GM18870 (cell line): ENCODE data around the gene ZNF799.
"Not testable (repeated sequence)": the region's sequence is repeated elsewhere in the genome, so short reads cannot be mapped to it uniquely, and the experiment has no call there.

ENCODE experiments used
- ATAC-seq: cut with Tn5 transposase; IDR thresholded peaks from one replicate; pipeline ENCODE4 v1.9.1; 2021; ENCODE audit warnings: moderate library complexity; ENCODE audit not compliant: unreplicated experiment

The ZNF799 gene

DNA sequence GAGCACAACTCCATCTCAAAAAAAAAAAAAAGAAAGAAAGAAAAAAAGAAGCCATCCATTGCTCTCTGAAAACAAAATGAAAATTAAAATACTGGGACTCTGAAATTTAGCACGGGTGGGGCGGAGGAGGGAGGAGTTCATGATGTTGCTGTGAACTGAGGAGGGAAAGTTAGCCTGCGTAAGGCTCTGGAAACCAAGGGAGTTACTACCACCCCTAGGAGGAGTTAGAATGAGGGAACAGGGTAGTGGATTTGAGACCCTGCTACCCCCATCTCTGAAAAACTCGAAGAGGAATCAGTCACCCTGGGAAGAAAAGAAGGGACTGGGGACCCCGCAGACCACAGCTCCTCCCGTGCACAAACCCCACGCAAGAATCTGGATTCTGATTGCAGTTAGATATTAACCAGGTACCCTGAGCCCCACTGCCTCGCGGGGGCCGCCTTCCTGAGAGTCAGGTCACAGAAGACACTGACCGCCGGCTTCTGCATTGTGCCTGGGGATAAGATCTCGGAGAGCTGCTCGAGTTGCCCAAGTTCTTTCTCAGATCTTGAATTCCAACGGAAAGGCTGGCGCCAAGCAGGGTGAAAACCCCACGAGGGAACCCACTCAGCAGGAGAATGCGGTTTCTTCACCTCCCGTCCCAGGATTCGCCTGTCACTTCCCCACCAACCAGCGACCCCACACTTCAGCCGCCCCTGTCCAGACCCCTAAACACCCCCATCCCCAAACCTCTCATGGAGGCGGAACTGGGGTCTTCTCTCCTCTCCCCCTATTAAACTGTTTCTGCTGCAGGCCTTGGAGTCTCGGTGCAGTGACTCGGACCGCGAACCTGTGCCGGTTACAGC lies 36.5 kb downstream of the ZNF799 start:
- ATAC-seq: no peak

DNA sequence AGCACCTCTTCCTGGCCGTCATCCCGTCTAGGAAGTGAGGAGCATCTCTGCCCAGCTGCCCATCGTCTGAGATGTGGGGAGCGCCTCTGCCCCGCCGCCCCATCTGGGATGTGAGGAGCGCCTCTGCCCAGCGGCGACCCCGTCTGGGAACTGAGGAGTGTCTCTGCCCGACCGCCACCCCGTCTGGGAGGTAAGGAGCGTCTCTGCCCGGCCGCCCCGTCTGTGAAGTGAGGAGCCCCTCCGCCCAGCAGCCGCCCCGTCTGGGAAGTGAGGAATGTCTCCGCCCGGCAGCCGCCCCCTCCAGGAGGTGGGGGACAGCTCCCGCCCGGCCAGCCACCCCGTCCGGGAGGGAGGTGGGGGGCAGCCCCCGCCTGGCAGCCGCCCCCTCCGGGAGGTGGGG lies 38.8 kb downstream of the ZNF799 start:
- not testable (repeated sequence) for ATAC-seq

DNA sequence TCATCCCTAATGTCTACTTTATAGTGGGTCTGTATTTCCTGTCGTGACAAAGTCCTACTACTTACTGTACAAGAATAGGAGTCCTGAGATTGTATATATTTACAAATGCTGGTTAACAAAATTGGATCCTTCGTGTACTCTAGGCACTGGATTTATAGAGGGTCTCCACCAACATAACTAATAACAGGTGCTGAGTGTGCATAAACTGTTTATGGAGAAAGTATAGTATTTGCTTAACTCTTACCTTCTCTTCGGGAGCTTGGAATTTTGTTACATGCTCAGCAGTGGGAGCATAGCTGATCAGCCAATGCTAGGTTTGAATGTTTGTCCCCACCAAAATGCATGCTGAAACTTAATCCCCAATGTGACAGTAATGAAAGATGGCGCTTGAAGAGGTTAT lies 47.7 kb downstream of the ZNF799 start:
- no peak for ATAC-seq

DNA sequence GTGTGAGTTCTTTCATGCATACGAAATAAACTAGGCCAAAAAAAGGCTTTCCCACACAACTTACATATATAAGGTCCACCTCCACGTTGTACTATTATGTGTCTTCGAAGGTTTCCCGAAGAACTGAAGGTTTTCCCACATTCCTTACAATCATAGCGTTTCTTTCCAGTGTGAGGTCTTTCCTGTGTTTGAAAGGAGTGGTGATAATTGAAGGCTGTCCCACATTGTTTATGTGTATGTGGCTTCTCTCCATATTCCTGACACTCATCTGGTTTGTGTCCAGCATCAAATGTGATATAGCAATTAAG lies 50.2 kb downstream of the ZNF799 start:
- ATAC-seq: no peak

DNA sequence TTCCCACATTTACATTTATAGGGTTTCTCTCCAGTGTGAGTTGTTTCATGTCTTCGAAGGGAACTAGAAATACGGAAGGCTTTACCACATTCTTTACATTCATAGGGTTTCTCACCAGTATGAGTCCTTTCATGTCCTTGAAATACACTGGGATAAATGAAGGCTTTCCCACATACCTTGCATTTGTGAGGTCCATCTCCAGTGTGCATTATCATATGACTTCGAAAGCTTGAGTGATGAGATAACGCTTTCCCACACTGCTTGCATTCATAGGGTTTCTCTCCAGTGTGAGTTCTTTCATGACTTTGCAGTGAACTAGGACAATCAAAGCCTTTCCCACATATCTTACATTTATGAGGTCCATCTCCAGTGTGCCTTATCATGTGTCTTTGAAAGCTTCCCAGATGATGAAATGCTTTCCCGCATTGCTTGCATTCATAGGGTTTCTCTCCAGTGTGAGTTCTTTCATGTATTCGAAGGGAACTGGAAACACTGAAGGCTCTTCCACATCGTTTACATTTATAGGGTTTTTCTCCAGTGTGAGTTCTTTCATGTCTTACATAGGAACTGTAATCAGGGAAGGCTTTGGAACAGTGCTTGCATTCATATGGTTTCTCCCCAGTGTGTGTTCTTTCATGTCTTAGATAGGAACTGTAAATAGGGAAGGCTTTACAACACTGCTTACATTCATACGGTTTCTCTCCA lies 50.7 kb downstream of the ZNF799 start:
- ATAC-seq: no peak

DNA sequence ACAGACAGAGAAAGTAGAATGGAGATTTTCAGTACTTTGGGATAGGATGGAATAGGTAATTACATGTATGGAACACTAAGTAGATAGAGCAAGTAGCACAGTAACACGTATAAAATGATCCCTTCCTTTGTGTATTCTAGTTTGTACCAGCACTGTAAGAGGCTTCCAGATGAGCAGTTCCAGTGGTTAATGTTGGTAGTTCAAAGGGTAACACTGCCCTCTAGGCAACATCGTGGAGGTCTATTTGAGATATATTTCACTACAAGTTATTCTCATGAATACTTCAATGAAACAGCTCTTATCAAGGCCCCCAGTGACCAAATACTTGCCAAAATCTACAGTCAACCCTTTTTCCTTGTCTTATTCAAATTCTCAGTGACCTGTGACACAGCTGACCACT lies 54.2 kb downstream of the ZNF799 start:
- ATAC-seq: no peak

DNA sequence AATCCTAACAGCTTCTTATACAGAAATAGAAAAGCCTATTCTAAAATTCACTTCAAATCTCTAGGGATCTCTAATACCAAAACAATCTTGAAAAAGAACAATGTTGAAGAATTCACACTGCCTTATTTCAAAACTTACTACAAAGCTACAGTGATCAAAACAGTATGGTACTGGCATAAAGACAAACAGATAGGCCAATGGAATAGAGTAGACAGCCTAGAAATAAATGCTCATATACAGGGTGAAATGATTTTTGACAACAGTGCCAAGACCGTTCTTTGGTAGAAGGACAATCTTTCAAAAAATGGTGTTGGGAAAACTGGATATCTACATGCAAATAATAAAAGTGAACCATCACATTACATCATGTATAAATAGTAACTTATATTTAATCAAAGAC lies 55.9 kb downstream of the ZNF799 start:
- ATAC-seq: no peak
